GM21528 (cell line): ENCODE data around the gene ACAP1.
"Not testable (repeated sequence)": the region's sequence is repeated elsewhere in the genome, so short reads cannot be mapped to it uniquely, and the experiment has no call there.

Experiments used
- ATAC-seq: cut with Tn5 transposase; IDR thresholded peaks from one replicate; pipeline ENCODE4 v1.9.1; 2021; ENCODE audit warnings: mild to moderate bottlenecking, moderate library complexity; ENCODE audit not compliant: unreplicated experiment, low FRiP score

ACAP1 gene

DNA sequence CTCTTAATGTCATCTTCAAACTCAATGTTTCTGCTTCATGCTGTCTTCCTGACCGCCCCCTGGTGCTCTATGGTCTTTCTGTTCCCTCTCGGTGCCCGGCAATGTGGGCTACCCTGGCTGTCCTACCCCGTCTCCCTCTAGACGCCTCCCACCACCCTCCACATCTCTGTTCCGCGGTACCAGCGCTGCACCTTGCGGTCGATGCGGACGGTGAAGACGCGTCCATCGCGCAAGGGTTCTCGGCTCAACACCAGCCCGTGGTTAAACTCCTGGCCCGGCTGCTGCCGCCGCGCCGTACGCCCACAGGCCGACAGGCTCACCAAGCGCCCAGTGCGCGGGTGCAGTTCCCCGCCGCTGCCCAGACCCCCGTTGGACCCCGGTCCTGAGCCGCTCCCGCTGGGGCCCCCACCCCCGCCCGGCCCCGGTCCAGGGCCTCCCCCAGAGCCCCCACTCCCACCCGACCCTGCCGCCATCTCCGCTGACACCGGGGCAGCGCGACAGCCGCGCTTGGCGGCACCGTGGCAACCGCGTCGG, 7.4 kb upstream of the ACAP1 start, which contains the start of gene NEURL4:
Gene NEURL4, minus strand, starts transcription at position 496 of the 534 bp plus-strand sequence. Its CDS starts 23 bp downstream, at position 473.
- peak; percentile 8 for ATAC-seq

DNA sequence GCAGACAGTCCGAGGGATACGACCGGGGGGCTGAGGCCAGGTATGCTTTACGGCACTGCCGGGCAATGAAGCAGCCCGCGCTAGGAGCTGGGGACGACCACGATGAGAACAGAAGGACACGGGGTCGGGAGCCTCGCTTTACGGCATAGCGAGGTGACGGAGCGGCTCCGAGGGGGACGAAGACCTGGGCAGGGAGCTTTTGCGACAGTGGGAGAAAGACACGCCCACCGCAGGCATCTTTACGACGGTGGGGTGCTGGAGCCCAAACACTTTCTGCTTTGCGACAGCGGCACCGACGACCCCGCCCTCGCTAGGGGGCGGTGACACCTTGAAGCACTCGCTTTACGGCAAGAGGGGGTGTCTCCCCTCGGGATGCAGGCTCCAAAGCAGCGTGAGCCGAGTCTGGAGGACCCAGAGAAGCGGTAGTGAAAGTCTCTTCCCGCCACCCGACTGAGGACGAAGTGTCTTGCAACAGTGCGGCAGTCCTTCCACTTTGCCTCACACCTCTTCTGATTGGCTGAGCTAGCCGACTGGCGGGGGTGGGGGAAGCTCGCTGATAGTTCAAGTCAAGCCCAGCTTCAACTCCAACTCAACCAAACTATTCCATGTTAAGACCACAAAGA, 6.8 kb upstream of the ACAP1 start:
- ATAC-seq = peak; percentile 54

DNA sequence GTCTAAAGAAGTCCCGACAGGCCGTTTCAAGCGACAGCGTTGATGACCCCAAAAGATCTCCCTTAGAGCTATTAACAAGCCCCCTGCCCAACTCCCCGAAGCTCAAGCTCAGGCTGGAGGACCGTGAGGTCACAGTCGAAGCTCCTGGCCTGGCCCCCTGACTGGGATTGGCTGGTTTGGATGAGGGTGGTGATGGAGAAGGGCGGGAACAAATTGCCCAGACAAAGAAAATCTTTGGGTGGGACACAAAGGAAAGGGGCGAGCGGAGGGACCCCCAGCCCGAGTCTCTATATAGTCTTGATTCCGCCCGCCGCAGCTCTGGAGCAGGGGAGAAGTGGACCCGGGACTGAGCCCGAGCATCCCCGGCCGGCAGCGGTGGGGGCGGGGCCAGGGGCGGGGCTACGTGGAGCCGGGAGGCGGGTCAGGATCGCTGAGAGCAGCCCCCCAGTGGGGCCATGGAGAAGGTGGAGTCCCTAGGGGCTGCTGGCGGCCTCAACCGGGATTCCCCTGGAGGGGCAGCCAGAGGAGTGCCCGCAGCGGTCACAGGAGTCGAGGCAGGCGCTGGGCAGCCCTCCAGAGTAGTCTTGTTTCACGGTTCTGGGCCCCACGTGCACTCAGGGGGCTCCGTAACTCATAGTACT, 6.2 kb upstream of the ACAP1 start:
- peak; percentile 41 for ATAC-seq

DNA sequence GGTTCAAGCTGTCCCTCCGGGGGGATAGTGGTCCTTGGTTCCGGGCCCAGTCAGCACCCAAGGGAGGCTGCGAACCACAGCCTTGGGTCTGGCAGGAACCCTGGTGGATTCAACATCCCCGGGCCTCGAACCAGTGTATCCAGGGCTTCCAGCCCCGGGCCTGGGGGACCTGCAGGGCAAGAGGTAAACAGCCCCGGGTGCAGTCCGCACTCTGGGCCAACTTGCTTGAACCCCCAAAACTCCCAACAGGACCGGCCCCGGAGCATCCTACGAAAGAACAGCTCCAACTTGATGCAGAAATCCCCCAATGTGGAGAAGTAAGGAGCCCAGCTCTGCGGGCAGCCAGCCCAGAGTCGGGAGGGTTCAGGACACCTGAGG, 5.7 kb upstream of the ACAP1 start:
- ATAC-seq = peak; percentile 1

- ATAC-seq = no peak
Measured at GRCh38 chr17:7332111-7332510, 4.2 kb upstream of the ACAP1 start.

DNA sequence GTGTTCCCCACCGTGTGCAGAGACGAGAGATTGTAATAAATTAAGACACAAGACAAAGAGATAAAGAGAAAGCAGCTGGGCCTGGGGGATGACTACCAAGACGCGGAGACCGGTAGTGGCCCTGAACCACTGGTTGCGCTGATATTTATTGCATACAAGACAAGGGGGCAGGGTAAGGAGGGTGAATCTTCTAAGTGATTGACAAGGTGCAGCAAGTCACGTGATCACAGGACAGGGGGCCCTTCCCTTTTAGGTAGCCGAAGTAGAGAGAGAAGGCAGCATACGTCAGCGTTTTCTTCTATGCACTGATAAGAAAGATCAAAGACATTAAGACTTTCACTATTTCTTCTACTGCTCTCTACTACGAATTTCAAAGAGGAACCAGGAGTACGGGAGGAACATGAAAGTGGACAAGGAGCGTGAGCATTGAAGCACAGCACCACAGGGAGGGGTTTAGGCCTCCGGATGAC, 3.7 kb upstream of the ACAP1 start:
- not testable (repeated sequence) for ATAC-seq

- no peak for ATAC-seq
Measured at GRCh38 chr17:7334938-7335538, 1.3 kb upstream of the ACAP1 start.

GRCh38 chr17:7335765-7336164, 564 bp upstream of the ACAP1 start:
- ATAC-seq = not testable (repeated sequence)

GRCh38 chr17:7337600-7337999, 1.3 kb downstream of the ACAP1 start:
- ATAC-seq = not testable (repeated sequence)

- no peak for ATAC-seq
Measured at GRCh38 chr17:7340179-7340578, 3.9 kb downstream of the ACAP1 start.

GRCh38 chr17:7341842-7342241, 5.5 kb downstream of the ACAP1 start:
- ATAC-seq = no peak

GRCh38 chr17:7343250-7343649, 6.9 kb downstream of the ACAP1 start:
- no peak for ATAC-seq

- no peak for ATAC-seq
Measured at GRCh38 chr17:7346761-7347614, 10.7 kb downstream of the ACAP1 start.

GRCh38 chr17:7347630-7348477, 11.5 kb downstream of the ACAP1 start:
- ATAC-seq = no peak

DNA sequence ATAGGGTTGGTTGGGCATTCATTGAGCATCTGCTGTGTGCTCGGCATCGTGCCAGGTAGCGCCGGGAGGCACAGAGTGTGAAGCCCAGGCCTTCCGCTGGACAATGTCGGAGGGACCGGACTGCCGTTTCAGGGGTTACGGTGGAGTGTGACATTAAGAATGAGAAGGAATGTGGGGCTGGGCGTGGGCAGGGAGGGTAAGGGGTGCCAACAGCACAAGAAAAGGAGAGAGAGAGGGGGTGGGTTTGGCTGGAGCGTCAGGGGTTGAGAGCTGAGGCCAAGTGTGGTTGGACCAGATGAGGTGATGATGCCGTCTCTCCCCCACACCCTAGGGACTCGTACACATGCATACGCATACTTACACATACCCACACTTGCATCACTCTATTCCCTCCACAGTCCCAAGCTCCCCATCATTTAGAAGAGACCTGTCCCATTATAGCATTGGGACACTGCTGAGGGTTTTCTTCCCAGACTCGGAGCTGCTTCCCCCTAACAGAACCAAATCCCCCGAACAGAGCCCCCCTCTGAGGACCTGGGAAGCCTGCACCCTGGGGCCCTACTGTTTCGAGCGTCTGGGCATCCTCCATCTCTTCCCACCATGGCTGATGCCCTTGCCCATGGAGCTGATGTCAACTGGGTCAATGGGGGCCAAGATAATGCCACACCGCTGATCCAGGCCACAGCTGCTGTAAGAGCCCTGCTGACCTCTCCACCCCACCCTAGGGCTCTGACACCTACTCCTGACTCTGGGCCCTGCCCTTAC, 12.3 kb downstream of the ACAP1 start:
- no peak for ATAC-seq

DNA sequence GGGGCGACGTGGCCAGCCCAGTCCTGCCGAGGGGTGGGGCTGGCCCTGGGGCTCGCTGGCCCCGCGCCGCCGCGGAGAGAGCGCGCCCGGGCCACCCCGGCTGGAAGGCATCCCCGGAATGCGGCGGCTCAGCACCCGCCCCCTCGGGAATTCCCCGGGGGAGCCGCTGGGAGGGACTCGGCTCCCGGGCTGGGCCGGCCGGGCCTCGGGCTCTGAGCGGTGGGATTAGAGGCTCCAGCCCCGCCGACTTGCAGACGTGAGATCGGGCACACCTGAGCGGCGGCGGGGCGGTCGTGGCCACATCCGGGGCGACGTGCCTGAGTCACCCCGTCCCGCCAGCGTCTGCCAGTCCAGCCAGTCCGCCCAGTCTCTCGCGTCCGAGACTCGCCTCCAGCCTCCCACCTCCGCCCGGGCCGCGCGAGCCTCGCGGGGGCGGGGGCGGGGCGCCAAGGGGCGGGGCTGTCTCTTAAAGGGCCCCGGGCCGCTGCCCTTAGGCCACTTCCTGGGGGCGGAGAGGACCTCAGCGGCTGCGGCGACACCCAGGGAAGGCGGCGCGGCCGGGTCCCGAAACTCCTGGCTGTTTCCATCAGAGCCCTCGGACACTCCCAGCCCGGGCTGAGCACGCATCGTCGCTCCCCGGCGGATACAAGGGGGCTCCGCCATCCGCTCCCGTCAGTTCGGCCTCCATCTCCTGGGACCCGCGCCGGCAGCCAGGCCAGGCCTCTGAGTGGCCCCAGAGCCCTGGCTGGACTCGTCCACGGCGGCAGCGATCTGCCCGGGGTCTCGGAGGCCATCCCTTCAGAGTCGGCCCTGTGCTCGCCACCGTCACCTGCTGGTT, 15.6 kb downstream of the ACAP1 start, which contains the start of gene KCTD11:
Gene KCTD11, plus strand, starts transcription at position 498 of the 838 bp plus-strand sequence.
- peak; percentile 58 for ATAC-seq

DNA sequence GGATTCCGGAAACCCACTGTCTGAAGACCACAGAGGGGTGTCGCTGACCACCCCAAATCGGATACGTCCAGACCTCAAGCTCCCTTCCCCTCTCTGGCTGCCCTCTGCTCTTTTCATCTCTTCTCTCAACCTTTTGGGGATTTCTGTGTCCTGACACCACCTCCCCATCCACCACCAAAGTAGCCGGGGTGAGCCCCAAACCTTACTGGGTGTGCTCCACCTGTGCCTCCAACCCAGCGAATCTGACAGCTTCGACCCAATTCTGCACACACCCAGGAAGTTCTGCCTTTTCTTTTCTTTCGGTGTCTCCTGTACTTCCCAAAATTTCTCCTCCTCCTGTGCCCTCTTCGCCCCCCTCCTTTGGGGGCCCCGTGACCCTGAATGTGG, 16.2 kb downstream of the ACAP1 start:
- no peak for ATAC-seq
